Ovary (tissue), 9 donors: ENCODE results near the gene PXMP4. TPM values are rescaled to one million over a fixed set of nuclear protein-coding genes. Genes with fewer than 3 reads are reported as not detected.
"Not testable (repeated sequence)": the region's sequence is repeated elsewhere in the genome, so short reads cannot be mapped to it uniquely, and the experiment has no call there.

Source experiments
- DNase-seq, 5 donors: peaks; one replicate each; pipeline ENCODE4 v3.0.0-alpha.2; 2019 to 2020
- H3K27ac ChIP-seq, 2 donors: fragments of 200-600 bp; one replicate each; pipeline versions ENCODE4 v1.5.1 to v1.8.0; 2019 to 2022
- H3K27me3 ChIP-seq: fragments of 200-600 bp; one replicate; pipeline ENCODE4 v1.8.0; 2022
- H3K36me3 ChIP-seq: fragments of 200-600 bp; sonication (generic); one replicate; pipeline ENCODE4 v1.5.1; 2019
- H3K4me1 ChIP-seq: one replicate; pipeline ENCODE4 v1.8.1; 2013; ENCODE audit warnings: mild to moderate bottlenecking, moderate library complexity; ENCODE audit not compliant: insufficient read depth
- H3K4me3 ChIP-seq: fragments of 200-600 bp; sonication (generic); one replicate; pipeline ENCODE4 v1.5.1; 2017
- H3K9me3 ChIP-seq, 2 donors: fragments of 200-600 bp in 1 of 2; sonication (generic) in 1 of 2; one replicate each; pipeline versions ENCODE4 v1.5.1 to v1.8.1; 2013 to 2019; ENCODE audit warnings: mild to moderate bottlenecking in 1 of 2, moderate library complexity in 1 of 2
- EP300 ChIP-seq: sonication (generic); formaldehyde crosslinking; IDR thresholded peaks from one replicate; pipeline ENCODE4 v1.6.1; 2017; ENCODE audit warnings: antibody characterized with exemption
- POLR2A ChIP-seq: fragments of 450-650 bp; IDR thresholded peaks from one replicate; pipeline ENCODE4 v1.6.1; 2017; ENCODE audit warnings: antibody characterized with exemption, mild to moderate bottlenecking, moderate library complexity
- WGBS, 3 donors: extraction: QIAGEN DNeasy Blood & Tissue Kit in 1 of 3; methylation state at CpG; one replicate each; pipeline versions ENCODE4 v1.1.5 to v1.1.7; 2013 to 2017; 5-methylcytosine and 5-hydroxymethylcytosine counted together
- intact Hi-C, 4 donors: fragments of 100-400 bp; cut with DNase I; formaldehyde crosslinking; loops; one replicate each; pipeline versions ENCODE4 v1.11.0 to v1.15.1; 2022 to 2023
- polyA plus RNA-seq, 2 donors: library from polyadenylated mRNA; stranded (reverse); fragments of 200-250 nt in 1 of 2; fragments of 350-450 nt in 1 of 2; fragmentation: Illumina TruSeq in 1 of 2; extraction: RNeasy Lipid Tissue Mini Kit (QIAGEN cat#74804) in 1 of 2; gene quantifications; one replicate each; pipeline ENCODE4 v1.2.3, GENCODE V29; 2013 to 2014
- total RNA-seq, 7 donors: library from RNA; depleted of rRNA in 2 of 7; stranded (reverse); fragments of >200 nt in 2 of 7; fragmentation: NEBNext Ultra II Directional in 3 of 7; extraction: Animal tissue kit (Norgen Biotek cat#: 25700) in 3 of 7; gene quantifications; one replicate each; pipeline versions ENCODE4 v1.1.0 to v1.2.4, GENCODE V29; 2016 to 2023
- TF ChIP-seq, protein P1 (sequence below), 3 donors: fragments of 450-650 bp in 2 of 3; fragments of 200-600 bp in 1 of 3; IDR thresholded peaks; one replicate each; pipeline versions ENCODE4 v1.5.1 to v1.8.0; 2016 to 2022; ENCODE audit warnings: antibody characterized with exemption in 3 of 3, mild to moderate bottlenecking in 1 of 3
- donor health status: DM: no; HTN: no; CAD: no; lungs with moderate emphysema.
- donor health status: DM: no; HTN: no; CAD: no.
- donor health status: Bipolar disorder and iron deficiency.
- donor health status: DM: yes; HTN: yes; CAD: no.
- donor health status: DM: no; HTN: no; CAD: no.
- donor health status: DM: yes; HTN: yes; CAD: no.

PXMP4 gene
- total and polyA plus RNA-seq, 9 donors: 3.4 to 15.1 (median 10.3) TPM

DNA sequence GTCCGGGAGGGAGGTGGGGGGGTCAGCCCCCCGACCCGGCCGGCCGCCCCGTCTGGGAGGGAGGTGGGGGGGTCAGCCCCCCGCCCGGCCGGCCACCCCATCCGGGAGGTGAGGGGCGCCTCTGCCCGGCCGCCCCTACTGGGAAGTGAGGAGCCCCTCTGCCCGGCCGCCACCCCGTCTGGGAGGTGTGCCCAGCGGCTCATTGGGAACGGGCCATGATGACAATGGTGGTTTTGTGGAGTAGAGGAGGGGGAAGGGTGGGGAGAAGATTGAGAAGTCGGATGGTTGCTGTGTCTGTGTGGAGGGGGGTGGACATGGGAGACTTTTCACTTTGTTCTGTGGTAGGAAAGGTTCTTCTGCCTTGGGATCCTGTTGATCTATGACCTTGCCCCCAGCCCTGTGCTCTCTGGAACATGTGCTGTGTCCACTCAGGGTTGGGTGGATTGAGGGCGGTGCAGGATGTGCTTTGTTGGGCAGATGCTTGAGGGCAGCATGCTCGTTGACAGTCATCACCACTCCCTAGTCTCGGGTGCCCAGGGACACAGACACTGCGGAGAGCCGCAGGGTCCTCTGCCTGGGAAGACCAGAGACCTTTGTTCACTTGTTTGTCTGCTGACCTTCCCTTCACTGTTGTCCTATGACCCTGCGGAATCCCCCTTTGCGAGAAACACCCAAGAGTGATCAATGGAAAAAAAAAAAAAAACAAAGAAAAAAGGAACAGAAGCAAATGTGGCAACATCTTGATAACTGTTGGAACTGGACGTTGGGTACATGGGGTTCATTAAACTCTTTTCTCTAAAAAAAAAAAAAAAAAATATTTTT lies 18.3 kb downstream of the PXMP4 start:
- TF ChIP-seq, protein P1, sequence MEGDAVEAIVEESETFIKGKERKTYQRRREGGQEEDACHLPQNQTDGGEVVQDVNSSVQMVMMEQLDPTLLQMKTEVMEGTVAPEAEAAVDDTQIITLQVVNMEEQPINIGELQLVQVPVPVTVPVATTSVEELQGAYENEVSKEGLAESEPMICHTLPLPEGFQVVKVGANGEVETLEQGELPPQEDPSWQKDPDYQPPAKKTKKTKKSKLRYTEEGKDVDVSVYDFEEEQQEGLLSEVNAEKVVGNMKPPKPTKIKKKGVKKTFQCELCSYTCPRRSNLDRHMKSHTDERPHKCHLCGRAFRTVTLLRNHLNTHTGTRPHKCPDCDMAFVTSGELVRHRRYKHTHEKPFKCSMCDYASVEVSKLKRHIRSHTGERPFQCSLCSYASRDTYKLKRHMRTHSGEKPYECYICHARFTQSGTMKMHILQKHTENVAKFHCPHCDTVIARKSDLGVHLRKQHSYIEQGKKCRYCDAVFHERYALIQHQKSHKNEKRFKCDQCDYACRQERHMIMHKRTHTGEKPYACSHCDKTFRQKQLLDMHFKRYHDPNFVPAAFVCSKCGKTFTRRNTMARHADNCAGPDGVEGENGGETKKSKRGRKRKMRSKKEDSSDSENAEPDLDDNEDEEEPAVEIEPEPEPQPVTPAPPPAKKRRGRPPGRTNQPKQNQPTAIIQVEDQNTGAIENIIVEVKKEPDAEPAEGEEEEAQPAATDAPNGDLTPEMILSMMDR (IDR thresholded peaks at IDR 0.05): no peak
- TF ChIP-seq POLR2A (no peak), EP300 (no peak)
- Histone ChIP-seq H3K4me3 (no peak overlapping the region), H3K27me3 (no peaks in the 10 kb centered on the region), H3K9me3 (no peaks in the 10 kb centered on the region), H3K36me3 (no peaks in the 10 kb centered on the region), H3K27ac (no peak overlapping the region), H3K4me1 (peaks cover 7% of the 10 kb centered on the region)
- intact Hi-C loops: no loop called here
- no peak for DNase-seq
- WGBS, 3 donors: 88 to 91% (median 90%) methylated on average over 12 to 27 of the region's 27 CpGs

DNA sequence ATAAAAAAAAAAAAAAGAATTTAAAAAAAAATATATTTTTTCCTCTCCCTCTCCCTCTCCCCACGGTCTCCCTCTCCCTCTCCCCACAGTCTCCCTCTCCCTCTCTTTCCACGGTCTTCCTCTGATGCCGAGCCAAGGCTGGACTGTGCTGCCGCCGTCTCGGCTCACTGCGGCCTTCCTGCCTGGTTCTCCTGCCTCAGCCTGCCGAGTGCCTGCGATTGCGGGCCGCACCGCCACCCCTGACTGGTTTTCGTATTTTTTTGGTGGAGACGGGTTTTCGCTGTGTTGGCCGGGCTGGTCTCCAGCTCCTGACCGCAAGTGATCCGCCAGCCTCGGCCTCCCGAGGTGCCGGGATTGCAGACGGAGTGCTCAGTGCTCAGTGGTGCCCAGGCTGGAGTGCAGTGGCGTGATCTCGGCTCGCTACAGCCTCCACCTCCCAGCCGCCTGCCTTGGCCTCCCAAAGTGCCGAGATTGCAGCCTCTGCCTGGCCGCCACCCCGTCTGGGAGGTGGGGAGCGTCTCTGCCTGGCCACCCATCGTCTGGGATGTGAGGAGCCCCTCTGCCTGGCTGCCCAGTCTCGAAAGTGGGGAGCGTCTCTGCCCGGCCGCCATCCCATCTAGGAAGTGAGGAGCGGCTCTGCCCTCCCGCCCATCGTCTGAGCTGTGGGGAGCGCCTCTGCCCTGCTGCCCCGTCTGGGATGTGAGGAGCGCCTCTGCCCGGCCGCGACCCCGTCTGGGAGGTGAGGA lies 19.2 kb downstream of the PXMP4 start:
- H3K4me3 ChIP-seq, H3K27ac ChIP-seq, intact Hi-C loops, H3K9me3 ChIP-seq, H3K27me3 ChIP-seq, H3K4me1 ChIP-seq, H3K36me3 ChIP-seq, DNase-seq: not testable (repeated sequence)
- 95 to 98% (median 96%) methylated on average over 43 to 45 of the region's 45 CpGs for WGBS, 3 donors

DNA sequence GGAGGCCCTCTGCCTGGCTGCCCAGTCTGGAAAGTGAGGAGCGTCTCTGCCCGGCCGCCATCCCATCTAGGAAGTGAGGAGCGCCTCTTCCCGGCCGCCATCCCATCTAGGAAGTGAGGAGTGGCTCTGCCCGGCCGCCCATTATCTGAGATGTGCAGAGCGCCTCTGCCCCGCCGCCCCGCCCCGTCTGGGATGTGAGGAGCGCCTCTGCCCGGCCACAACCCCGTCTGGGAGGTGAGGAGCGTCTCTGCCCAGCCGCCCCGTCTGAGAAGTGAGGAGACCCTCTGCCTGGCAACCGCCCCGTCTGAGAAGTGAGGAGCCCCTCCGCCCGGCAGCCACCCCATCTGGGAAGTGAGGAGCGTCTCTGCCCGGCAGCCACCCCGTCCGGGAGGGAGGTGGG lies 21.1 kb downstream of the PXMP4 start:
- H3K9me3 ChIP-seq, H3K27me3 ChIP-seq, H3K4me3 ChIP-seq, DNase-seq, H3K36me3 ChIP-seq, intact Hi-C loops, H3K27ac ChIP-seq: not testable (repeated sequence)
- WGBS, 3 donors: 92 to 98% (median 96%) methylated on average over 11 to 21 of the region's 27 CpGs
- peaks cover 18% of the 10 kb centered on the region for H3K4me1 ChIP-seq

DNA sequence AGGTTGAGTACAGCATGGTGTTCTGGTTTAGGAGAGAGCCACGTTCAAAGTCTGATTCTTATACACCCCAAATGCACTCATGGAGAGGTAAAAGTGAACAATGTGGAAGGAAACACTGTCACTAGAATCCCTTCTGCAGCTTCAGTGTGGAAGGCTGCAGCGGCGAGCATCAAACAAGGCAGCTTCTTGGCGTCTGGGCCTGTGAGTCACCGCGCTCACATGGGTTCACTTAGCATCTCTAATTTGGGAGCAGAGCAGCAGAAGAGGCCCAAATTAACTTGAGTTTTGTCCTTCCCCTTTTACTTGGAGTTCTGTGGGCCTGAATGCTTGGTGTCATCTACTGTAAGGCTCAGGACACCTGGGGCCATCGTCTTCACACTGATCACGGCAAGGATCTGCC lies 23.0 kb downstream of the PXMP4 start:
- TF ChIP-seq EP300: no peak
- no peak for TF ChIP-seq POLR2A
- TF ChIP-seq, protein P1 (IDR thresholded peaks at IDR 0.05): no peak
- no peaks in the 10 kb centered on the region for H3K27me3 ChIP-seq
- no peaks in the 10 kb centered on the region for H3K9me3 ChIP-seq
- H3K4me1 ChIP-seq: peaks cover 13% of the 10 kb centered on the region
- H3K27ac ChIP-seq: no peak overlapping the region
- intact Hi-C loops: no loop called here
- WGBS, 3 donors: 68 to 81% (median 81%) methylated on average over 8 of the region's 8 CpGs
- no peak overlapping the region for H3K4me3 ChIP-seq
- peak in 1 of 5 donors; percentile 60 for DNase-seq
- H3K36me3 ChIP-seq: no peaks in the 10 kb centered on the region

DNA sequence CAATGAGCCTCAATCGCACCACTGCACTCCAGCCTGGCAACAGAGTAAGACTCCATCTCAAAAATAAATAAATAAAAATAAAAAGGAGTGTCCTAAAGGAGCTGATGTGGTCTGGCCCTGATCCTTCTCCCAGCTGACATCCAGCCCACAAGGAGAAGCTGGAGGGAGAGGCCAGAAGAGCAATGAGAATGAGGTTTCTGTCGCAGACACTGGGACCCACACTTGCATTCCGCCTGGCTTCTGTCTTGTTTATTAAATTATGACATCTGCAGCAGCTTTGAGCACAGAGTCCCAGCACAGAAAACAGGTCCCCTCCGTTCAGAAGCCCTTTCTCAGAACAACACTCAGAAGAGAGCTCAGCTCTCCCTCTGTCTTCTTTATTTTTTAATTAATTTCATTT lies 23.7 kb downstream of the PXMP4 start:
- Histone ChIP-seq H3K27me3 (no peaks in the 10 kb centered on the region), H3K4me1 (peaks cover 13% of the 10 kb centered on the region), H3K9me3 (no peaks in the 10 kb centered on the region), H3K36me3 (no peaks in the 10 kb centered on the region), H3K27ac (no peak overlapping the region), H3K4me3 (no peak overlapping the region)
- TF ChIP-seq, protein P1 (IDR thresholded peaks at IDR 0.05): no peak
- intact Hi-C loops: no loop called here
- 74 to 77% (median 76%) methylated on average over 4 of the region's 4 CpGs for WGBS, 3 donors
- no peak for DNase-seq
